Loucy (cell line): ENCODE data around the gene TMCC3.

ENCODE experiments used
- H2AFZ ChIP-seq: fragments of 200-600 bp; sonication (generic); 2 replicates; pipeline ENCODE4 v1.6.0; 2016; ENCODE audit warnings: antibody characterized with exemption, mild to moderate bottlenecking, low read length, moderate library complexity
- H3F3A ChIP-seq: fragments of 200-600 bp; 2 replicates; pipeline ENCODE4 v1.6.0; 2016; ENCODE audit warnings: antibody characterized with exemption, low read depth, mild to moderate bottlenecking
- H3K27me3 ChIP-seq: fragments of 200-600 bp; sonication (generic); 2 replicates; pipeline ENCODE4 v1.6.1; 2014; ENCODE audit warnings: low read length, mild to moderate bottlenecking; ENCODE audit not compliant: insufficient read depth, poor library complexity, severe bottlenecking
- H3K36me3 ChIP-seq: fragments of 200-600 bp; sonication (generic); 2 replicates; pipeline ENCODE4 v1.6.1; 2016; ENCODE audit warnings: low read length; ENCODE audit not compliant: insufficient read depth
- H3K4me1 ChIP-seq: fragments of 200-600 bp; sonication (generic); 2 replicates; pipeline ENCODE4 v1.5.1; 2014; ENCODE audit warnings: low read length, mild to moderate bottlenecking; ENCODE audit not compliant: insufficient read depth, poor library complexity, severe bottlenecking
- H3K4me2 ChIP-seq: fragments of 200-600 bp; sonication (generic); 2 replicates; pipeline ENCODE4 v1.6.0; 2014; ENCODE audit warnings: antibody characterized with exemption, low read length, low read depth, mild to moderate bottlenecking; ENCODE audit not compliant: poor library complexity, severe bottlenecking
- H3K4me3 ChIP-seq: fragments of 200-600 bp; sonication (generic); 2 replicates; pipeline ENCODE4 v1.5.1; 2014; ENCODE audit warnings: low read length, mild to moderate bottlenecking, mixed read lengths; ENCODE audit not compliant: poor library complexity, severe bottlenecking
- H3K79me2 ChIP-seq: fragments of 200-600 bp; sonication (generic); 2 replicates; pipeline ENCODE4 v1.6.1; 2014; ENCODE audit warnings: low read length; ENCODE audit not compliant: insufficient read depth
- H3K9ac ChIP-seq: fragments of 200-600 bp; sonication (generic); 2 replicates; pipeline ENCODE4 v1.6.0; 2014; ENCODE audit warnings: mild to moderate bottlenecking, low read depth, low read length, moderate library complexity; ENCODE audit not compliant: poor library complexity, severe bottlenecking
- H3K9me2 ChIP-seq: fragments of 200-600 bp; sonication (generic); replicated peaks from 2 replicates; pipeline ENCODE4 v1.6.1; 2016; ENCODE audit warnings: low read depth, low read length, mixed read lengths
- H3K9me3 ChIP-seq: fragments of 200-600 bp; sonication (generic); 2 replicates; pipeline ENCODE4 v1.6.1; 2014; ENCODE audit warnings: mild to moderate bottlenecking, antibody characterized with exemption, low read length, low read depth; ENCODE audit not compliant: insufficient read depth
- H4K20me1 ChIP-seq: fragments of 200-600 bp; sonication (generic); 2 replicates; pipeline ENCODE4 v1.6.0; 2014; ENCODE audit warnings: antibody characterized with exemption, low read length, mild to moderate bottlenecking; ENCODE audit not compliant: insufficient read depth, poor library complexity, severe bottlenecking
- EZH2phosphoT487 ChIP-seq: fragments of 200-600 bp; IDR thresholded peaks from 2 replicates; pipeline ENCODE4 v1.6.1; 2018; ENCODE audit warnings: antibody characterized with exemption, mild to moderate bottlenecking, moderate library complexity, borderline replicate concordance
- TF ChIP-seq, protein P1 (sequence below): fragments of 200-600 bp; sonication (generic); conservative IDR thresholded peaks from 2 replicates; pipeline ENCODE4 v1.5.1; 2014; ENCODE audit warnings: mild to moderate bottlenecking, antibody characterized with exemption, low read length

TMCC3 gene

DNA sequence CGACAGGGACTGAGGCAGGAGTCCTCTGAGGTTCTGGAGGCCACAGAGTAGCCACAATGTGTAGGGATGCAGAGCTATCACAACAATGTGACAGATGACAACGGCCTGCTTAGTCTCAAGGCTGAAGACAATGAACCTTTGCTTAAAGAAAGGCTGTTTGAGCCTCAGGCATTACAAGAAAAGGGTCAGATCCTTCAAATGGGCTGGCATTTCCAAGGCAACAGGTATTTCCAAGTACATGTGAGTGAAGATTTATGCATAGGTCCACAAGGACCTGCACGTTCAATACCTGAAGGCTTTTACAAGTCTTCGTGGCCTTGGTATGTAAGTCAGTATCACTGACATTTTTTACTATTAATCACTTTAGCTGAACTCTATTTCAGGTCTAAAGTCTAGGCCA is 62.0 kb downstream of the TMCC3 start:
- Histone ChIP-seq H3F3A (no peaks in the 10 kb centered on the region), H3K9me3 (no peaks in the 10 kb centered on the region), H3K79me2 (no peaks in the 10 kb centered on the region), H3K36me3 (no peaks in the 10 kb centered on the region), H3K4me2 (no peak overlapping the region), H3K27me3 (no peaks in the 10 kb centered on the region), H3K4me3 (no peak overlapping the region), H3K9ac (no peak overlapping the region), H2AFZ (no peak overlapping the region), H3K9me2 (no peaks in the 10 kb centered on the region), H4K20me1 (no peaks in the 10 kb centered on the region), H3K4me1 (peaks cover under 1% of the 10 kb centered on the region)
- TF ChIP-seq, protein P1, sequence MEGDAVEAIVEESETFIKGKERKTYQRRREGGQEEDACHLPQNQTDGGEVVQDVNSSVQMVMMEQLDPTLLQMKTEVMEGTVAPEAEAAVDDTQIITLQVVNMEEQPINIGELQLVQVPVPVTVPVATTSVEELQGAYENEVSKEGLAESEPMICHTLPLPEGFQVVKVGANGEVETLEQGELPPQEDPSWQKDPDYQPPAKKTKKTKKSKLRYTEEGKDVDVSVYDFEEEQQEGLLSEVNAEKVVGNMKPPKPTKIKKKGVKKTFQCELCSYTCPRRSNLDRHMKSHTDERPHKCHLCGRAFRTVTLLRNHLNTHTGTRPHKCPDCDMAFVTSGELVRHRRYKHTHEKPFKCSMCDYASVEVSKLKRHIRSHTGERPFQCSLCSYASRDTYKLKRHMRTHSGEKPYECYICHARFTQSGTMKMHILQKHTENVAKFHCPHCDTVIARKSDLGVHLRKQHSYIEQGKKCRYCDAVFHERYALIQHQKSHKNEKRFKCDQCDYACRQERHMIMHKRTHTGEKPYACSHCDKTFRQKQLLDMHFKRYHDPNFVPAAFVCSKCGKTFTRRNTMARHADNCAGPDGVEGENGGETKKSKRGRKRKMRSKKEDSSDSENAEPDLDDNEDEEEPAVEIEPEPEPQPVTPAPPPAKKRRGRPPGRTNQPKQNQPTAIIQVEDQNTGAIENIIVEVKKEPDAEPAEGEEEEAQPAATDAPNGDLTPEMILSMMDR, result no peak
- no peak for TF ChIP-seq EZH2phosphoT487

DNA sequence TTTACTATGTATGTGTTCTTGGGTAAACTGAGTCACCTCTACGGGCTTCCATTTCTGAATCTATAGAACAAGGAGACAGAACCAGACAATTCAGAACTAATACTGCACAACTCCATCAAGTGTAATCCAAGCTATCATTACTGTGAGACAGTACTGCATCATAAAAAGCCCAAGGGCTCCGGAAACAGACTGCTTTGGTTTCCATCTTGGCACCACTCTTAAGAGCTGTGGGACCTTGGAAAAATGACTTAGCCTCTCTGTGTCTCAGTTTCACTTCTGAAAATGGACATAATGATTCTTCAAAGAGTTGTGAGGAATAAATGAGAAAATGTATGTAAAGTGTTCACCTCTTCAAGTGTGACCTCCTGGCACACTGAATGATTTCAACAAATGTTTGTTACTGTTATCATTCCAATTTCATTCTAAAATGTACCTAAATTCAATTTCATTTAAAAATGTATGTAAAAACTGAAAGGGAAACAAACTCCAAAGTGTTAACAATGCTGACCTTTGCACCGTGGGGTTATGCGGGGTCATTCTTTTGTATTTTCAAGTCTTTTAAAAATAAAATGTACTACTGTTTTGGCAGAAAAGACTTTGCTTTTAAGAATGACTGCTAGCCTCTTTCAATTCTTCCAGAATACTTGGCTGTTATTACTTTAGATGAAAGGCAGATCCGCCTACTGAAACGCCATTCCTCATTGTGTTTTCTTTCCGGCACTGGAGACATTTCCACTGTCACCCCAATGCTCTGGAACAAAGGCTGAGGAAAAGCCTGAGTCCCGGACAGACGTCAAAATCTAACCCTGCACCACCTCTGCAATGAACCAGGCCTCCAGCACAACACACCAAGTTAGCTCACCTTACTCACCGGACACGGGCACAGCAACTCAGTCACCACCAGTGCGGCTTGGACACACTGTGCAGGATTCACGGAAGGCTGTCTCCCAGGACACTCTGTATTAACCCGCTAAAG is 62.8 kb downstream of the TMCC3 start:
- no peak overlapping the region for H3K4me3 ChIP-seq
- H3K9me2 ChIP-seq, result no peaks in the 10 kb centered on the region
- no peaks in the 10 kb centered on the region for H3K4me1 ChIP-seq
- H2AFZ ChIP-seq, result no peak overlapping the region
- H3K79me2 ChIP-seq, result no peaks in the 10 kb centered on the region
- no peaks in the 10 kb centered on the region for H4K20me1 ChIP-seq
- no peak overlapping the region for H3K4me2 ChIP-seq
- H3K27me3 ChIP-seq, result no peaks in the 10 kb centered on the region
- no peaks in the 10 kb centered on the region for H3K9me3 ChIP-seq
- H3F3A ChIP-seq, result no peaks in the 10 kb centered on the region
- TF ChIP-seq EZH2phosphoT487, result no peak
- TF ChIP-seq, protein P1, result no peak
- no peak overlapping the region for H3K9ac ChIP-seq
- no peaks in the 10 kb centered on the region for H3K36me3 ChIP-seq

DNA sequence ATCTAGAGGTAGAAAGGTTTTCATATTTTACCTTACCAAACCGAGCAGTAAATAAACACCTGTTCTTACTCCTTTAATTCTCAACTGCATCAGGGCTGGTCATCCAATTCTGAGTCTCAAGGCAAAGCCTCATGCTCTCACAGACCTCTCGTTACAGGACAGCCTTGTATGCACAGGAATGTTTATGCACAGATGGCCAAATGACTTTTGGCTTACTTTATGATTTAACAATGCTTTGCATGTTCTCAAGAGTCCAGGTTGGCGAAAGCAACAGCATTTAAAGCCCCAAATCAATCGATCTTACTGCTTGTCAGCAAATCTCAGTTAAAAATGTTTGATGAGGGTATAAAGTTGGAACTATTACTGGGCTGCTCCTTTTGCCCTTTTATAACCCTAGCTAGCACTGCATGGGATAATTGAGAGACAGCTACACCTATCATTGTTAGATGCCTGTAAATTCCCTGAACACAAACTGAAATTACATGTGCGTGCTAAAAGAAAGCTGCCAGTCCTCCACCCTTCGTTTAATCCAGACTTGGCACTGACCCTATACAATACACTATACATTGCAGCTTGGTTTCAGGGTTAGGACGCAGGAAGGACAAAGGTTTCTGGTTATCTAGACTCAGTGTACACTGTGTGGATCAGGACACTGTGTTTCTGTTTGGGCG is 63.6 kb downstream of the TMCC3 start:
- Histone ChIP-seq H3K4me2 (no peak overlapping the region), H3K4me3 (no peak overlapping the region)
- TF ChIP-seq EZH2phosphoT487, result no peak
- TF ChIP-seq, protein P1, result no peak

More for the DNA sequence above, 63.6 kb downstream of the TMCC3 start:
- no peak overlapping the region for H2AFZ ChIP-seq
- no peaks in the 10 kb centered on the region for H3F3A ChIP-seq
- H4K20me1 ChIP-seq, result no peaks in the 10 kb centered on the region
- no peaks in the 10 kb centered on the region for H3K36me3 ChIP-seq
- H3K27me3 ChIP-seq, result no peaks in the 10 kb centered on the region
- H3K9me2 ChIP-seq, result no peaks in the 10 kb centered on the region
- H3K4me1 ChIP-seq, result no peaks in the 10 kb centered on the region
- no peaks in the 10 kb centered on the region for H3K9me3 ChIP-seq
- H3K79me2 ChIP-seq, result no peaks in the 10 kb centered on the region
- no peak overlapping the region for H3K9ac ChIP-seq
